ENCODE data around the gene OSBPL1A.
A peak's percentile ranks its signal among the peaks of the same experiment; 100 is the strongest.

OSBPL1A gene

DNA sequence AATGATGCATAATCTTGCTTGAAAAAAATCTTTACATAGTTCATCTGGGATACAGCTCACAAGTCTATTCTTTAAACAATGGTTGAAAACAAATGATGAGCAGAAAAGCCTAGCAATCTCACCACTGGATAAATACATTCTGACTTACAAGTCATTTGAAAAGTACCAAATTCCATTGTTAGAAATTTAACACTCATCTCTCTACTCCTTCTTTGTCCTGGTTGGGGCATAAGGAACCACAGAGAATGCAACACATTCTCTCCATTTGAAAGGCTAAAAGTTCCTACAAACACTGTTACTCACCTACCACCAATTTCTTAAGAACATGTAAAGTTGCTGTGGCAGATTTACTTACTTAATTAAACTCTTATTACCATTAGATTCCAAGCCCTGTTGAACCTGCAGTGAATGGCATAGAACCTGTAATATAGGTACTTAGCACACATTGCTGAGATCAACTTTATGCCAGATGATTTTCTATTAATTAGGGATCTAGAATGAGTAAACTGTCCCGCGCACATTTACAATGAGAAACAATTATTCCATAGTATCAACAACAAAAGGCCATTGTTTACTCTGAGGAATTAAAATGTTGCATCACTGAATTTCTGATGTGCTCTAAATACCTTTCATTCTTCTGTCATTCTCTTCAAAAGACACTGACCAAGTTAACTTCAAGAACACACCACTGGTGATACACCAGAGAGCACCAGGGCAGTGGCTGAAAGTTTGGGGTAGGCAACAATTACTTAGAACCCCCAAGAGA lies 189.2 kb downstream of the OSBPL1A start:
- no peak for DNase-seq

DNA sequence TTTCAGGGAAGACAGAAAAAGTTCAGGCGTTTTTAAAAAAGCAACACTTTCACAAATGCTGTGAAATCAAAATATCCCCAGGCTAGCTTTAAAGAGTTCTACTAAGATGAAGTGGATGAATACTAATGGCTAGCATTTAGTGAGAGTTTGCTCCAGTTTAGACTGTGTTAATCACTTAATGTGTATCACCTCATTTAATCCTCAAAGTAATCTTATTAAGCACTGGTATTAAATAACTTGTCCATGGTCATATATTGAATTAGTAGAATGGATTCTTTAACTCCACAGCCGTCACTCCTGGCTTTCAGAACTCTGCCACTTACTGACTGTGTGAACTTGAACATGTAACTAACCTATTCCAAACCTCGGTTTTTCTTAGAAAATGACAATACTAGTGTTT lies 192.7 kb downstream of the OSBPL1A start:
- no peak for DNase-seq

DNA sequence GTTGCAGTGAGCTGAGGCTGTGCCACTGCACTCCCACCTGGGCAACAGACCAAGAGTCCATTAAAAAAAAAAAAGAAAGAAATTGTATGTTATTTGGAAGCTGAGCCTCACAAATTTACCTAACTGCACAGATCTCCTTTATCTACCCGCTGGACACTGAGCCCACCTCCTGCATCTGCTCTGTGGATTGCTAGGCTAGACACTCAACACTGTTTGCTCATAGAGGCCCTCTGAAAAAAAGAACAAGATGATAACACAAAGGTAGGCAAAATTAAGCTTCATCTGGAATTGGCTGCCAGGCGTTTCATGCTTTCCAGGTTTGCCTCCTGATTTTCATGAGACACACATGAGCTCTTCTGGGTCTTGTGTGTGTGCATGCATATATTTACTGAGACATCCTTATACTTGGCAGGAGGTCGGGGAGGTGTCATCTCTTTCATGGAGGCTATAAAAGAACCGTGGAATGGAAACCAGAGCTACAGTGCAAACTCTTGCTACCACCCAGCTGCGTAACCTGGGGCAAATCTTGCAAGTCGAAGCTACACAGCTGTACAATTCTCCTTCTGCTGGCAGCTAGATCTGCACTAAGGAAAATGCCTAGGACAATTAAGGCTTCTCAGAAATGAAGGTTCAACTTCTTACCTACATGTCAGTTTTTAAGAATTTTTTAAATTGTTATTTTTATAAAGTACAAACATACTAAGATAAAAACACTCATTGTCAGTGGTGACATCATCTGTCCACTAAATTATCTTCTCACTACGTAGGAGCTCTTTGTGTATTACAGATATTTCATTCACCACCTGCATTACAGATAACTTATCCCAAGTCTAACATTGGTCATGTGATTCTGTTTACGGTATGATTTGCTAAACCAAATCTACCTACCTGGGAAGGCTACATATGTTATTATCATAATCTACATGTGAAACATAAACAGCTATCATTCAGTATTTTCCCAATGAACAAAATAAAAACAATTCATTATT lies 195.6 kb downstream of the OSBPL1A start:
- no peak for DNase-seq

DNA sequence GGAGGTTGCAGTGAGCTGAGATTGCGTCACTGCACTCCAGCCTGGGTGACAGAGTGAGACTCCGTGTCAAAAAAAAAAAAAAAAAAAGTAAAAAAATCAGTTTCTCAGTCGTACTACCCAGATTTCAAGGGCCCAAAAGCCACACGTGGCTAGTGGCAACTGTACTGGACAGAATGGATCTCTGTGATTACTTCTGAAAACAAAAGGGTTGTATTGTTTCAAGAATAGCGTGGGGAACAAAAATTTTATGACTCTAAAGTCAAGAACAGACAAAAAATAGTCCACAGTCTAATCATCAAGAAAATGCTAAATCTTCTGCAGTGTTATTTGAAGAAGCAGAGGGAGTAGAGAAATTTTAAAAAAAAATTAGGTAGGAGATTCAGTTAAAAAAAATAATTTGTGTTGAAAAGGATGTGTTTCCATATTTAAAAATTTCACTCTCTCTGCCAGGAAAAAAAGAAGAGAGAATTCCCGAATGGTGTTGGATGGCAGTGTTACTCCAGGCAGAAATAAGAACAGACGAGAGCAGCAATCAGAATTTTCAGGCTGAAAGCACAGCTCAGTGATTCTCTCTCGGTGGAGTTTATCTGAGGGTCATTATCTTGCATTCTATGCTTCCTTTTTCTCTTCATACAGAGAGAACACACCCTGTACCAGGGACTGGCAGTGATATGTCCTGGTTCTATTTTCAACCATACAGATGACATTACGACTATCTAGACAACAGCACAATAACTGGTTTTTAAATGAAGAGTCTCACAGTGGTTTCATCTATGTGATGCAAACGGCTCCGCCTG lies 196.9 kb downstream of the OSBPL1A start:
- no peak for DNase-seq

DNA sequence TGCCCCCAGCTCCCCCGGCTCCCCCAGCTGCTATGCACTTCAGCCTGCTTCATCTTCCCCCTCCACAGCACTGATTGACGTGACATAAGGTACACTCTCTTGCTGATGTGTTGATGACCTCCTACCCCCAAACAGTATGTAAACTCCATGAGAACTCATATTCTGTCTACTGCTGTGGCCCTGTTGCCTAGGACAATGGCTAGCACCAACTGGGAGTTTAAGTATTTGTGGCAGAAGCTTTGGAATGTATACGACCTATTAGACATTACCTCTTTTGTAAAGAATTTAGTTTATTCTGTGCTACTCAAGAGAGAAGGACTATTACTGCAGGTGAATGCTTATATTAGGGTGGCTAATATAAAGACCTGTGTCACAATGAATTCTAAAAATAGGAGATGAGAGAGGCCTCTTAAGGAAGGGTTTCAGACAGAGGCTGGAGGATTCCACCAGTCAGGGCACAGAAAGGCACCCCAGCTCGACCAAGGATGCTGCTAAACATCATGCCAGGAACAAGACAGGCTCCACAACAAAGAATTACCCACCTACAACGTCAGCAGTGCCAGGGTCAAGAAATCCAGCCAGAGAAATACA lies 198.2 kb downstream of the OSBPL1A start:
- DNase-seq = no peak

DNA sequence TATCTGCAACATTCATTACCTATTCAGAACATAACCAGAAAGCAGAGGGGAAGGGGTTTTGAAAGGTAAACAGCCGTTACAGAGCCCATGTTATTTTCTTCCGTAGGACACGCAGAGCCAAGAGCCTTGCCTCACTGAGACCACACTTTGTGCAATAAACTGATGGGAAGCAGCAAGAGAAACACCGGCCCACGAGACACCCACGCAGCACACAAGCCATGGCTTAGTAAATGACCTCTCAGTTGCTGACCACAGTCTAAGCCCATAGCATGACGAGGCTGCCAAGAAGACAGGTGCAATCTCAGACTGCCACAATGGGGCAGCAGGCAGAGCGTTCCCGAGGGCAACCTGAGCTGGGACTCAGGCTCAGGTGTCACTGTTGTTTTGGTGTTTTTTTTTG lies 199.2 kb downstream of the OSBPL1A start:
- no peak for DNase-seq

DNA sequence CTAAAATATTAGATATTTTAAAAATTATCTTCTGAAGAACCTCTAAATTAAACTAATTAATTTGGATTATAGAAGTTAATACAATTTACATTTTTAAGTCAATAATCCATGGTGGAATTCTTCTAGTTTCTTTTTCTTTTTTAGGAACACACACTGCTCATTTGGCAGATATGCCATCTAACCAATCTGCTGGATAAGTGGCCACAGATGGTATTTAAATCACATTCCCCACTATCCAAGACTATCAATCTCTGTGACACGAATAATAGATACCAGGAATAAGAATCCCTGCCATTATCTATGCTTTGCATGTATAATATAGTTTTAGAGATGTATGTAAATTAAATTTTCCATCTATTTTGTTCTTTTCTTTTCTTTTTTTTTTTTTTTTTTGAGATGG lies 200.2 kb downstream of the OSBPL1A start:
- no peak for DNase-seq

DNA sequence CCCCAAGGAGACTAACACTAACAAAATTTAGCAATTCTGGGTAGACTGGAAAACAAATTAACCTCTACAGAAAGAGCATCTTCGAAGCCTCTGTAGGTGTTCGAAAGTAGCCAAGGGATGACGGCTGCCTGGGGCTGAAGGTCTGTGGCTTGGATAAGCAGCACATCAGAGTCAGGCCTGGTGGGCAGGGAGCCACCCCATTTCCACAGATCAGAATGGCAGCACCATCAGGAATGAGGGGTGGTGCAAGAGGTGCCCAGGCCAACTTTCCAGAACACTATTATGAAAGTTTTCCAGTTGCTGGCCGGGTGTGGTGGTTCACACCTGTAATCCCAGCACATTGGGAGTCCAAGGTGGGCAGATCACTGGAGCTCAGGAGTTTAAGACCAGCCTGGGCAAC lies 200.9 kb downstream of the OSBPL1A start:
- DNase-seq = no peak

DNA sequence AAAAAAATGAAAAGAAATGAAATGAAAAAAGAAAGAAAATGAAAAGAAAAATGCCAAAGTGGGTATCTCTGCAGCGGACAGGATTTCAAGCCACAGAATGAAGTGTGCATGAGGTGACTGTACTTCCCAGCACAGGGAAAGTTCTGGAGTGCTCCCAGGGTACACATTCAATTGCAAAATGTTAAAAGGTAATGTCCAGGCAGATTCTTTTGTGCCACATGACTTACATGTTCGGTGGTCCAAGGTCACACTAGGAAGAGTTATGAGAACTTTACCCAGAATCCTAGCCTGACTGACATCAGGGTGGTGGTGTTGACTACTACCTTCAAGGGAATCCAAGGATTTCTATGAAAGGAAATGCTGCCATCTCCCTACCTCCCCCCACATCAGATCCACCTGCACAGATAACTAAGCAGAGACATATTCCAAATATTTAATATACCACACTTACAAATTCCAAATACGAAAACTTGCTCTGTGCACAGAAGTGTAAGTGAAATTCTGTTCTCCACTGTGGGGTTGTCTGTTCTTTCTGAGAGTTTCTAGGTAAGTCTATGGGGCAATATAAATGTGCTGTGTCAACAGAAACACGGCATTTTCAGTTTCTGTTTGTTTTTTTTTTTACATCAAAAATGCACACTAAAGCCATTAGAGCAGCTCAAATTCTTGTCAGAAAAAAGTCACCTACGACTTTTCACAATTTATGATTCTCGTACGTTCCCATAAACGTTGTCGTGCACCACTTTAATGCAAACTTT lies 202.1 kb downstream of the OSBPL1A start:
- DNase-seq = no peak

DNA sequence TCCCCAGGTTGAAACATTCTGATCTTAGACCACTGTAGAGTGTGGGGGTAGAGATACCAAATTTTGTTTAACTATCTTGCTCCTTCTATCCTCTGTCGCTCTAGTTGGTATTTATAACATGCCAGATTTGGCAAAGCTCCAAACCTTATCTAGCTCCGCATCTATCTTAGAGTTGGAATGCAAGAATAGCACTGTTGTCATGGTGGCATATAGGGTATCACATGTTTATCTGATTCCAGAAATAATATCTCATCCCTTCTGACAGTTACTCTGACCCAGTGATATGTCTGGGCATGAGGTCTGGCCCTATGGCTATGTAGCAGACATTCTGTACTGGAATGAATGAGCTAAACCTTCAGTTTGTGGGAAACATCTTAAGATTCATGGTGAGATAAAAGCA lies 207.0 kb downstream of the OSBPL1A start:
- DNase-seq = no peak

DNA sequence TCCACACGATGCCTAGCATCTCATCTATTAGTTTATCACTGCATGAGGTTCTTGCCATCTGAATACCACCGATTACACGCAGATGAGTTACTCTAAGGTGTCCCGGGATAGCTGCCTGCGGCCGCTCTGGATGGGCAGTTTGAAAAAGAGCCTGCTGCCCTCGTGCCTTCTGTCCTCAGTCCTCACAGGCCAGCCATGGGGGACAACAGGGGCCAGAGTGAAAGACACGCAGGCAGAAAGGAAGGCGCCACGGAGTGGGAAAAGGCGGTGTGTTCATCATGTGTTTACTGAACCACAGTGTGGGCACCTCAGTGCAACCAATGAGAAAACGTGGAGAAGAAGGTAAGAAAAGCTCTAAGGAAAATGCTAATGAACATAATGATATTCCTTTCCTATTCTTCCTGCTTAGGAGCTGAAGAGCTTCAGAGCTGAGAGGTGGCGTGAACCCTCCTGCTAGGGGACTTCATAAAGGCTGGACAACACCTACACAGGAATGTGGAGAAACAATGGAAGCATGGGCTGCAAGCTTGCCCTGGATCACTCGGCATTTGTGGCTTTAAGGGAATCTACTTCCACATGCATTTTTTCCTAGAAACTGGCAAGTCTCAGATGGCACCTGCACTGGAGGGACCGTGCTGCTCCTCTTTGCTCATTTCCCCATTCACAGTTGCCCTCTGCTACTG lies 207.8 kb downstream of the OSBPL1A start:
- no peak for DNase-seq

DNA sequence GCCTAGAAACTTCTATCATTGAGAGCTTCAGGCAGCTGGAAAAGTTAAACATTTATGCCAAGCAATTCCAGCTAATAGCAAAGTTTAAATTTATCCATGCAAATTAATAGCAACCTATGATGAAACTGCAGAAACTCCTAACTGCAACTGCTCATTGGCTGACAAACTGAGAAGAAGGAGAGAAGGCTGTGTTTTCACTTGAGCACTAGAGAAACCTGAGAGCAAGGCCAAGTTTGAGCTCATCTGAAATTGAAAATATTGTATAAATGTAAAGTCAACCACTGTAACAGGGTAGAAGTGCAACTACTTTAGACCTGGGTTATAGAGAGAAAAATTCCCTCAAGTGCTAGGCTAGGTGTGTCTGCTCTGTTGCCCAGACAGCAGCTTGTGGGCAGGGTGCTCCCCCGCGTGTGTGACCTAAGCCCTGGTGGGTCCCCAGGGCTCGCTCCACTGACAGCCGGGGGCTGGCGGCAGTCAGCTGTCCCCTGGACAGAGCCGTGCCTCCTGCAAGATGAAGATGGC lies 208.6 kb downstream of the OSBPL1A start:
- DNase-seq = no peak

DNA sequence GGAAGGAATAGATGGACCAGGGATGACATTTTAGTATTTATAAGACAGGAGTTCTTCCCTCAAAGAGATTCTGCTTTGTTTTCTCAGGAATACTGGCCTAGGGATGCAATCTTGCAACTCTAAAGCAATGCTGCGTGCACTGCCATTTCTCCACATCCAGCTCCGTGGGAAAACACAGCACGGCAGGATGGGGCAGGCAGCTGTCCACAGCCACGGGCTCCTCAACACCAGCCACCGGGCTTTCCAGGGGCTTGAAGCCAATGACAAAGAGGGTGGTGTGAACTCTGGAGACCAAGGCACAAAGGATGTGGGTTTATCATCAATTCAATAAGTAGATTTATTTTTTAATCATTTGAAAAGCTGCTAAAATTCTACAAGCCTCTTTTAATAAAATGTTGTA lies 209.5 kb downstream of the OSBPL1A start:
- no peak for DNase-seq

DNA sequence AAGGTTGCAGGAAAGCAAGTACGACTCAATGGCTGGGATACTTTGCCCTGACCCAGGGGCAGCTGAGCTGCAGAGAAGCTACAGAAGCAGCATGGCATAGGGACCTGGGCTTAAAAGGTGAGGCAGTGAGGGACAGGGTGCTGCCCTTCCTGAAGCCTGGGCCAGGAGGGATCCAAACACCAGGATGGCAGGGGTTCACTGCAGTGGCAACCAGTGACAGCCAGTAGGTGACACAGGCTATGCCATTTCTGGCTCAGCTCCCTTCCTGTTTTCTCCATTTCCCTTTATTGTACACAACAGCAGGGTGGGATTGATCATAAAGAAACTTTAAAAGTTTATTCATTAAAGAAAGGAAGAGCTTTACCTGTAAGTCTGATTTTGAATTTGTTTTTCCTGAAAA lies 209.9 kb downstream of the OSBPL1A start:
- DNase-seq = no peak

DNA sequence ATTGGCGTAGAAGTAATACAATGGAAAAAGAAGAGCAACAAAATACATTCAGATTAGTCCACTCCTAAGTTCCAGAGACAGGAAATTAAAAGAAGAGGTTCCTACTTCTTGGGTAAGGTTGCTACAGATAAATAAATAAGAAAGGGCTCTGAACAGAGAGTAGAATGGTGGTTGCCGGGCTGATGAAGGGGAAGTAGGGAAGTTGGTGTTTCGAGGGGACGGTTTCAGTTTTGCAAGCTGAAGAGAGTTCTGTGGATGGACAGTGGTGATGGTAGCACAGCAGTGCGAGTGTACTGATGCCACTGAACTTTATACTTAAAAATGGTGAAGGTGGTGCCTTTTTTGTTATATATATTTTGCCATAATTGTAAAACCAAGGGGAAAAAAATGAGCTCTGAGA lies 210.6 kb downstream of the OSBPL1A start:
- no peak for DNase-seq

DNA sequence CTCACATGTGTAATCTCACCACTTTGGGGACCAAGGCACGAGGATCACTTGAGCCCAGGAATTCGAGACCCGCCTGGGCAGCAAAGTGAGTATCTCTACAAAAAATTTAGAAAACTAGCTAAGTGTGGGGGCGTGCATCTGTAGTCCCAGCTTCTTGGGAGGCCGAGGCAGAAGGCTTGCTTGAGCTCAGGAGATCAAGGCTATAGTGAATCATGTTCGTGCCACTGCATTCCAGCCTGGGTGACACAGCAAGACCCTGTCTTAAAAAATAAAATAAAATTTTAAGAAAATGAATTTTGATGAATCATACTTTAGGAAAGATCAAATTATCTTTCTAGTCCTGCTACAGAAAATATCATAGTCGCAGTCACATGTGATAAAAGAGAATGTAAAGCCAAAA lies 211.8 kb downstream of the OSBPL1A start:
- no peak for DNase-seq

DNA sequence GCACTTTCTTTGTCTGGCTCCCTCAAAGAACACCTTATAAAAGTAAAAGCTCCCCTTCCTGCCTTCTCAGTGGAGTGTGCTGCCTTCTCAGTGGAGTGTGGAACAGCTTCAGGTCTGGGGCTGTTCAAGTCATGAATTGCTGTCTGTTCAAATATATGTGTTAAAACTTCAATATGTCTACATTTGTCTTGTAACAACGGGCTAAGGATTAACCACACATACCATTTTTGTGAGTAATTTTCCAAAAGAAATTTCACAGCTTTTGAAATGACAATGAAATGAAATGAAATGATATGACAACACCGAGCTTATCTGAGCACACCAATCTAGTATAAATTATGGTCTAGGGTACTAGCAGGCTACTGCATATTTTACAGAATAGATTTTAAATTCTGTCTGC lies 215.8 kb downstream of the OSBPL1A start:
- DNase-seq = no peak

DNA sequence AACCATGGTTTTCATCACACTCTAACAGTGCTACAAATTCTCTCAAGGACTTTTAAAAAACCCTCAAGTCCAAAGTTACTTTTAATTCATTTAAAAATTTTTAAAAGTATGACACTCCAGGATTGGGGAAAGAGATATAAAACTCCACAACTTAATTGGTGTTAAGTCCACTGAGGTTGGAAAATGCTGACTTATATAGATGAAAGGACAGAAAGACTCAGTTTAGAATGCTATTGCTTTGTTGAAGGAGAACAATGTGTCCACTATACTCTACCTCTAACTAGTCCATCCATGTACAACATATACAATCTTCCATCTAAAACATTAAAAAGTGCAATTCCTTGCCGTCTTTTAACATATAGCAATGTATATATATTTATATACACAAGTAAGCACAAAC lies 217.6 kb downstream of the OSBPL1A start:
- DNase-seq = no peak

DNA sequence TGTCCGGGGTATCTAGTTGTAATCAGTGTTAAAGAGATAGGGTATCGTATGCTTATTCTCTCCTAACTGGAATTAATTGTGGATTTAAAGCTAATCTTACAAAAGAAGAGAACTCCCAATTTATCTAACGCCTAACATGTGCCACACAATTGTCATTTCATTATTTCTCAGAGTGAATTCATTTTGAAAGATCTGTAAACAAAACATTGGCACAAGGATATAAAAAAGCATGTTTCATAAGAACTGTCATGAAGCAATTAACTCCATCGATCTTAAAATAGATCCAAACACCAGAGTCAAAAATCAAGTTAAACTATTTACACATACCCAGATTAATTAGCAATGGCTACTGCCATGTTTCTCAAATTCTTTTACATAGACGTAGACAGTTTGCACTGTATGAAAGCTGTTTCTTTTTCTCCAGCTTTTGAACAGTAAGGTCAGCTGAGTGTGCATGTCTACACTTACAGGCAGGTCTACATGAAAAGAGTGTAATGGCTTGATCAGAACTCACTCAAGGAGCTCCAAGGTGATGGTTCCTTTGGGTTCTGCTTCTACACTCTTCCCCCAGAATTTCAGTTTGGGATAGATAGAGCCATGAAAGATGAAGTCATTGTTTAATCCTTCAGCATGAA lies 220.0 kb downstream of the OSBPL1A start:
- DNase-seq = no peak

DNA sequence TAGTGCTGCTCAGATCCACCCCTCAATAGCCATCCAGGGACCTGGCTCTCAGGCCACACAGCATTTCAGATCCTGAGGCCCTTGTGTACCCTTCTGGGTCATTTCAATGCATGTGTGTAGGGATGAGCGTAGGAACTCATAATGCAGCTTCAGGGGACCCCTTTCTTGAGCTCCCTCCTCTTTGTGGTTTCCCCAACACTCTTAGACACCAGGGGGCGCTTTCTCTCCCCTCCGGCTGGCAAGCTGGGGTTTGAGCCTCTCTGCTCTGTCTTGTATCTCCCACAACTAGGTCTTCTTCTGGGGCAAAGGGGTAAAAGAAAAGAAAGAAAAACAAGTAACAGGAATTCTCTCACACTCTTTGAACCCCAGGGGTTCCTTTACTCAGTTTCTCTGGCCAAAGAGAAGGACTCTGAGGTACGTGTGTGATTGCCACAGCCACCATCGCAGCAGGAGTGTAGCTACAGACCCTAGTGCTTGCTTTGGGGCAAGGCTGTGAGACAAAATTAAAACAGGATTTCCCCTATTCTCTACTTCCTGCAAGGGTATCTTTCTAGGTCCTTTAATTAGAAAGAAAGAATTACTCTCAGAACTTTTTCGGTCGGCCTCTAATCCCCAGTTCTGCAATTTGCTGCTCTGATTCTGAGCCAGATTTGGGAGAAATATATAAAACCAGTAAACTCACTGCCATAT lies 220.8 kb downstream of the OSBPL1A start:
- DNase-seq = peak; percentile 37
